ENCODE measurements around the gene LBR. TPM values are rescaled to one million over a fixed set of nuclear protein-coding genes. Genes with fewer than 3 reads are reported as not detected.
A peak's percentile ranks its signal among the peaks of the same experiment; 100 is the strongest.

Gene LBR
- total RNA-seq, 1 experiment from 2014 or later = 149 TPM

GRCh38 chr1:225445639-225446594, 18.1 kb upstream of the LBR start:
- H3K27me3 ChIP-seq (replicated peaks; ENCODE audit: control insufficient read depth, insufficient read depth, low read length) = no peaks in the 10 kb centered on the region
- H3K9me3 ChIP-seq = no peaks in the 10 kb centered on the region
- peaks cover 21% of the 10 kb centered on the region for H3K4me1 ChIP-seq
- H3K4me3 Mint-ChIP-seq (ENCODE audit: unreplicated experiment) = peak overlapping the region; percentile 32
- intact Hi-C loops (cut with micrococcal nuclease; ENCODE audit: unreplicated experiment) = no loop called here
- DNase-seq = no peak
- POLR2A ChIA-PET = no interaction called here
- TF ChIP-seq, protein P1, sequence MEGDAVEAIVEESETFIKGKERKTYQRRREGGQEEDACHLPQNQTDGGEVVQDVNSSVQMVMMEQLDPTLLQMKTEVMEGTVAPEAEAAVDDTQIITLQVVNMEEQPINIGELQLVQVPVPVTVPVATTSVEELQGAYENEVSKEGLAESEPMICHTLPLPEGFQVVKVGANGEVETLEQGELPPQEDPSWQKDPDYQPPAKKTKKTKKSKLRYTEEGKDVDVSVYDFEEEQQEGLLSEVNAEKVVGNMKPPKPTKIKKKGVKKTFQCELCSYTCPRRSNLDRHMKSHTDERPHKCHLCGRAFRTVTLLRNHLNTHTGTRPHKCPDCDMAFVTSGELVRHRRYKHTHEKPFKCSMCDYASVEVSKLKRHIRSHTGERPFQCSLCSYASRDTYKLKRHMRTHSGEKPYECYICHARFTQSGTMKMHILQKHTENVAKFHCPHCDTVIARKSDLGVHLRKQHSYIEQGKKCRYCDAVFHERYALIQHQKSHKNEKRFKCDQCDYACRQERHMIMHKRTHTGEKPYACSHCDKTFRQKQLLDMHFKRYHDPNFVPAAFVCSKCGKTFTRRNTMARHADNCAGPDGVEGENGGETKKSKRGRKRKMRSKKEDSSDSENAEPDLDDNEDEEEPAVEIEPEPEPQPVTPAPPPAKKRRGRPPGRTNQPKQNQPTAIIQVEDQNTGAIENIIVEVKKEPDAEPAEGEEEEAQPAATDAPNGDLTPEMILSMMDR (IDR thresholded peaks at IDR 0.05; ENCODE audit: insufficient read depth in 1 of 2, low read depth in 1 of 2, low read length in 1 of 2, severe bottlenecking in 1 of 2, unreplicated experiment in 1 of 2) = no peak
- no peaks in the 10 kb centered on the region for H3K36me3 Mint-ChIP-seq (ENCODE audit: insufficient read depth, unreplicated experiment)
- H3K4me3 ChIP-seq (ENCODE audit: low read depth, low read length) = no peak overlapping the region
- no peaks in the 10 kb centered on the region for H3K36me3 ChIP-seq (ENCODE audit: control insufficient read depth, insufficient read depth, low read length)
- CTCF ChIA-PET = interaction anchor here (1.1 to 1.4 kb wide), 2 partner anchors 27 to 332 kb away, joined by 3 to 6 read pairs; partner anchors contain the start of gene SRP9
- H3K9me3 Mint-ChIP-seq (ENCODE audit: unreplicated experiment) = no peaks in the 10 kb centered on the region
- peaks cover 19% of the 10 kb centered on the region for H3K4me1 Mint-ChIP-seq (ENCODE audit: low read depth, unreplicated experiment)
- BruUV-seq (replicated peaks) = no TSS peak
- peak overlapping the region; percentile 63 for H3K27ac Mint-ChIP-seq (ENCODE audit: unreplicated experiment)
- H3K27me3 Mint-ChIP-seq (ENCODE audit: insufficient read depth, unreplicated experiment) = no peaks in the 10 kb centered on the region

- Histone ChIP-seq H3K4me3 (ENCODE audit: low read depth, low read length) (no peak overlapping the region), H3K4me1 (peaks cover 37% of the 10 kb centered on the region), H3K9me3 (no peaks in the 10 kb centered on the region), H3K36me3 (ENCODE audit: control insufficient read depth, insufficient read depth, low read length) (no peaks in the 10 kb centered on the region), H3K27me3 (replicated peaks; ENCODE audit: control insufficient read depth, insufficient read depth, low read length) (no peaks in the 10 kb centered on the region)
- Mint-ChIP-seq H3K4me1 (ENCODE audit: low read depth, unreplicated experiment) (peaks cover 29% of the 10 kb centered on the region), H3K4me3 (ENCODE audit: unreplicated experiment) (no peak overlapping the region), H3K27me3 (ENCODE audit: insufficient read depth, unreplicated experiment) (no peaks in the 10 kb centered on the region), H3K9me3 (ENCODE audit: unreplicated experiment) (no peaks in the 10 kb centered on the region), H3K27ac (ENCODE audit: unreplicated experiment) (no peak overlapping the region), H3K36me3 (ENCODE audit: insufficient read depth, unreplicated experiment) (no peaks in the 10 kb centered on the region)
- CTCF ChIA-PET = interaction anchor here (0.6 to 2.8 kb wide), 9 partner anchors 13 to 947 kb away, joined by 3 to 14 read pairs (median 4); partner anchors contain the start of genes MIXL1, PYCR2 and TMEM63A
- BruUV-seq (replicated peaks) = no TSS peak
- TF ChIP-seq, protein P1 (IDR thresholded peaks at IDR 0.05; ENCODE audit: insufficient read depth in 1 of 2, low read depth in 1 of 2, low read length in 1 of 2, severe bottlenecking in 1 of 2, unreplicated experiment in 1 of 2) = no peak
- intact Hi-C loops (cut with micrococcal nuclease; ENCODE audit: unreplicated experiment) = no loop called here
- POLR2A ChIA-PET = interaction anchor here (0.9 kb wide), 1 partner anchor 14 kb away, joined by 8 read pairs; the partner anchor contains the start of gene LBR
- no peak for DNase-seq
Measured at GRCh38 chr1:225442123-225442505, 14.3 kb upstream of the LBR start.

GRCh38 chr1:225441314-225442122, 13.7 kb upstream of the LBR start:
- H3K4me1 ChIP-seq = peaks cover 37% of the 10 kb centered on the region
- no peak overlapping the region for H3K4me3 Mint-ChIP-seq (ENCODE audit: unreplicated experiment)
- intact Hi-C loops (cut with micrococcal nuclease; ENCODE audit: unreplicated experiment) = loop anchor here (1.0 kb wide), 1 partner anchor 13 kb away; the partner anchor contains the start of gene LBR
- H3K9me3 ChIP-seq = no peaks in the 10 kb centered on the region
- ChIA-PET CTCF (interaction anchor here (0.6 to 2.8 kb wide), 11 partner anchors 13 to 948 kb away, joined by 3 to 14 read pairs (median 4); partner anchors contain the start of genes MIXL1, PYCR2 and TMEM63A), POLR2A (interaction anchor here (0.6 to 0.9 kb wide), 3 partner anchors 9 to 40 kb away, joined by 3 to 8 read pairs (median 3); partner anchors contain the start of gene LBR)
- DNase-seq = peak; percentile 57 to 65
- H3K27ac Mint-ChIP-seq (ENCODE audit: unreplicated experiment) = peak overlapping the region; percentile 77
- no peaks in the 10 kb centered on the region for H3K27me3 Mint-ChIP-seq (ENCODE audit: insufficient read depth, unreplicated experiment)
- BruUV-seq (replicated peaks) = no TSS peak
- no peaks in the 10 kb centered on the region for H3K9me3 Mint-ChIP-seq (ENCODE audit: unreplicated experiment)
- H3K36me3 ChIP-seq (ENCODE audit: control insufficient read depth, insufficient read depth, low read length) = no peaks in the 10 kb centered on the region
- no peaks in the 10 kb centered on the region for H3K27me3 ChIP-seq (replicated peaks; ENCODE audit: control insufficient read depth, insufficient read depth, low read length)
- TF ChIP-seq, protein P1 (IDR thresholded peaks at IDR 0.05; ENCODE audit: insufficient read depth in 1 of 2, low read depth in 1 of 2, low read length in 1 of 2, severe bottlenecking in 1 of 2, unreplicated experiment in 1 of 2) = peak; percentile 10 to 57
- H3K36me3 Mint-ChIP-seq (ENCODE audit: insufficient read depth, unreplicated experiment) = no peaks in the 10 kb centered on the region
- no peak overlapping the region for H3K4me3 ChIP-seq (ENCODE audit: low read depth, low read length)
- peaks cover 29% of the 10 kb centered on the region for H3K4me1 Mint-ChIP-seq (ENCODE audit: low read depth, unreplicated experiment)

Data from Caco-2 (cell line).